HCT116 (cell line): ENCODE data around the gene MXD3. TPM values are rescaled to one million over a fixed set of nuclear protein-coding genes. Genes with fewer than 3 reads are reported as not detected.
A peak's percentile ranks its signal among the peaks of the same experiment; 100 is the strongest.

ENCODE experiments used
- ATAC-seq: fragments of 200-7000 bp; cut with Tn5 transposase; 2 replicates; pipeline ENCODE4 v1.9.1; 2020; ENCODE audit warnings: mild to moderate bottlenecking, moderate library complexity
- BruUV-seq: library from RNA; stranded (reverse); fragments of 400-500 nt; replicated peaks from 2 replicates; lab custom pipeline; 2021; lab: Mats Ljungman, UMichigan
- CTCF ChIA-PET: fragments of 300-600 bp; sonication (Branson Sonifier 250); formaldehyde crosslinking; loops from one replicate; lab custom pipeline; 2021; ENCODE audit warnings: antibody characterized with exemption; lab: Charles Lee
- POLR2A ChIA-PET: fragments of 300-600, 350-600 bp; sonication (Branson Sonifier 250); formaldehyde crosslinking; loops from one replicate; lab custom pipeline; 2021; ENCODE audit warnings: antibody characterized with exemption; lab: Charles Lee
- RAD21 ChIA-PET, 2 experiments: fragments of 300-600 bp; sonication (Branson Sonifier 250); formaldehyde crosslinking; loops; one replicate each; lab custom pipeline; 2023; ENCODE audit warnings: low total read pairs in 2 of 2; ENCODE audit not compliant: uncharacterized antibody in 2 of 2, unreplicated experiment in 2 of 2, low non-redundant PET in 1 of 2; lab: Charles Lee
- DNase-seq: peaks from one replicate; pipeline ENCODE4 v3.0.0-alpha.2; 2010; ENCODE audit warnings: low read depth, low spot score
- H2AFZ ChIP-seq: fragments of 200-600 bp; shearing (Covaris generic), sonication (generic); 2 replicates; pipeline ENCODE4 v1.6.1; 2017; ENCODE audit warnings: low read depth, mixed run types, mixed read lengths, antibody characterized with exemption, low read length; ENCODE audit not compliant: poor library complexity, severe bottlenecking
- H3K27ac ChIP-seq: 2 replicates; pipeline ENCODE4 v1.5.1; 2012; ENCODE audit warnings: low read depth, low read length
- H3K27me3 ChIP-seq: fragments of 200-600 bp; sonication (generic); 2 replicates; pipeline ENCODE4 v1.6.1; 2016; ENCODE audit warnings: mixed run types, low read length, mixed read lengths; ENCODE audit not compliant: insufficient read depth
- H3K36me3 ChIP-seq, 2 experiments: fragments of 200-500 bp in 1 of 2; fragments of 200-600 bp in 1 of 2; sonication (Bioruptor generic) in 1 of 2; sonication (generic) in 1 of 2; 2 replicates each; pipeline versions ENCODE4 v1.5.1 to v1.6.1; 2014 to 2016; ENCODE audit warnings: low read length in 2 of 2, inconsistent platforms in 1 of 2, mixed read lengths in 1 of 2, mixed run types in 1 of 2; ENCODE audit not compliant: insufficient read depth in 2 of 2, control insufficient read depth in 1 of 2
- H3K4me1 ChIP-seq, 2 experiments: fragments of 200-600 bp in 1 of 2; sonication (generic) in 1 of 2; 2 replicates each; pipeline versions ENCODE4 v1.5.1 to v1.6.1; 2012 to 2017; ENCODE audit warnings: low read length in 2 of 2, inconsistent platforms in 1 of 2, mild to moderate bottlenecking in 1 of 2, mixed read lengths in 1 of 2, mixed run types in 1 of 2, moderate library complexity in 1 of 2; ENCODE audit not compliant: insufficient read depth in 2 of 2, control insufficient read depth in 1 of 2
- H3K4me2 ChIP-seq: fragments of 200-600 bp; sonication (generic); 2 replicates; pipeline ENCODE4 v1.6.1; 2017; ENCODE audit warnings: mixed run types, low read length, mixed read lengths
- H3K4me3 ChIP-seq, 2 experiments: fragments of 200-600 bp in 1 of 2; sonication (generic) in 1 of 2; replicated peaks in 1 of 2; 2 replicates each; pipeline ENCODE4 v1.5.1; 2011 to 2016; ENCODE audit warnings: low read length in 2 of 2, control low read depth in 1 of 2, low read depth in 1 of 2, mild to moderate bottlenecking in 1 of 2, mixed read lengths in 1 of 2, mixed run types in 1 of 2
- H3K79me2 ChIP-seq: fragments of 200-600 bp; sonication (generic); 2 replicates; pipeline ENCODE4 v1.6.1; 2017; ENCODE audit warnings: mild to moderate bottlenecking, mixed run types, low read length, moderate library complexity, mixed read lengths; ENCODE audit not compliant: insufficient read depth
- H3K9ac ChIP-seq: fragments of 200-600 bp; sonication (generic); 2 replicates; pipeline ENCODE4 v1.6.1; 2016; ENCODE audit warnings: low read length, mixed read lengths
- H3K9me2 ChIP-seq: fragments of 200-600 bp; sonication (generic), shearing (Covaris generic); 2 replicates; pipeline ENCODE4 v1.6.1; 2017; ENCODE audit warnings: mixed run types, mild to moderate bottlenecking, moderate library complexity; ENCODE audit not compliant: insufficient read depth
- H3K9me3 ChIP-seq, 2 experiments: fragments of 200-500 bp in 1 of 2; fragments of 200-600 bp in 1 of 2; sonication (Bioruptor generic) in 1 of 2; sonication (generic) in 1 of 2; 2 replicates each; pipeline ENCODE4 v1.6.1; 2014 to 2017; ENCODE audit warnings: low read length in 2 of 2, mixed read lengths in 2 of 2, inconsistent platforms in 1 of 2, low read depth in 1 of 2, mild to moderate bottlenecking in 1 of 2, mixed run types in 1 of 2, moderate library complexity in 1 of 2; ENCODE audit not compliant: control insufficient read depth in 1 of 2, insufficient read depth in 1 of 2
- H4K20me1 ChIP-seq: fragments of 200-600 bp; sonication (generic), shearing (Covaris generic); 2 replicates; pipeline ENCODE4 v1.6.1; 2017; ENCODE audit warnings: mixed run types, mild to moderate bottlenecking, moderate library complexity; ENCODE audit not compliant: insufficient read depth
- CBX3 ChIP-seq: IDR thresholded peaks from 2 replicates; pipeline ENCODE4 v1.6.1; 2012; ENCODE audit warnings: low read depth
- POLR2A ChIP-seq: IDR thresholded peaks from 2 replicates; pipeline ENCODE4 v1.7.0; 2011; ENCODE audit warnings: borderline replicate concordance; ENCODE audit not compliant: insufficient read depth, insufficient read length; ENCODE audit errors: extremely low read depth
- POLR2AphosphoS5 ChIP-seq: IDR thresholded peaks from 2 replicates; pipeline ENCODE4 v1.6.1; 2011; ENCODE audit warnings: mild to moderate bottlenecking, low read depth, low read length, moderate library complexity
- REST ChIP-seq: IDR thresholded peaks from 2 replicates; pipeline ENCODE4 v1.6.1; 2012; ENCODE audit warnings: low read depth
- SP1 ChIP-seq: IDR thresholded peaks from 2 replicates; pipeline ENCODE4 v1.6.1; 2012; ENCODE audit warnings: low read depth
- YY1 ChIP-seq: IDR thresholded peaks from 2 replicates; pipeline ENCODE4 v1.6.1; 2011; ENCODE audit warnings: low read length, low read depth, moderate library complexity, mild to moderate bottlenecking; ENCODE audit not compliant: insufficient replicate concordance; ENCODE audit errors: extremely low read depth
- ZBTB33 ChIP-seq: IDR thresholded peaks from 2 replicates; pipeline ENCODE4 v1.6.1; 2011; ENCODE audit warnings: mild to moderate bottlenecking, low read length, moderate library complexity; ENCODE audit not compliant: insufficient replicate concordance; ENCODE audit errors: extremely low read depth
- ZFX ChIP-seq: fragments of 450-650 bp; IDR thresholded peaks from 2 replicates; pipeline ENCODE4 v1.6.1; 2017
- ZNF274 ChIP-seq: fragments of 200-500 bp; sonication (Bioruptor generic); IDR thresholded peaks from 2 replicates; pipeline ENCODE4 v1.6.1; 2014; ENCODE audit warnings: mild to moderate bottlenecking, low read depth, low read length, inconsistent platforms
- intact Hi-C: fragments of 100-400 bp; cut with micrococcal nuclease; formaldehyde crosslinking; loops from 2 replicates; pipeline ENCODE4 v1.10.0; 2022
- total RNA-seq: library from RNA; stranded (reverse); gene quantifications from one replicate; pipeline ENCODE4 v1.2.1, GENCODE V29; 2021; ENCODE audit not compliant: unreplicated experiment
- TF ChIP-seq, protein P1 (sequence below), 3 experiments: fragments of 200-600 bp in 1 of 3; sonication (generic) in 1 of 3; IDR thresholded peaks in 2 of 3; conservative IDR thresholded peaks in 1 of 3; 2 replicates each; pipeline ENCODE4 v1.5.1; 2012 to 2017; ENCODE audit warnings: low read depth in 2 of 3, low read length in 2 of 3, antibody characterized with exemption in 1 of 3, borderline replicate concordance in 1 of 3, control low read depth in 1 of 3, mild to moderate bottlenecking in 1 of 3, mixed read lengths in 1 of 3, mixed run types in 1 of 3, moderate library complexity in 1 of 3; ENCODE audit not compliant: insufficient read depth in 1 of 3

The MXD3 gene
- total RNA-seq, 1 experiment from 2014 or later: 37.6 TPM

DNA sequence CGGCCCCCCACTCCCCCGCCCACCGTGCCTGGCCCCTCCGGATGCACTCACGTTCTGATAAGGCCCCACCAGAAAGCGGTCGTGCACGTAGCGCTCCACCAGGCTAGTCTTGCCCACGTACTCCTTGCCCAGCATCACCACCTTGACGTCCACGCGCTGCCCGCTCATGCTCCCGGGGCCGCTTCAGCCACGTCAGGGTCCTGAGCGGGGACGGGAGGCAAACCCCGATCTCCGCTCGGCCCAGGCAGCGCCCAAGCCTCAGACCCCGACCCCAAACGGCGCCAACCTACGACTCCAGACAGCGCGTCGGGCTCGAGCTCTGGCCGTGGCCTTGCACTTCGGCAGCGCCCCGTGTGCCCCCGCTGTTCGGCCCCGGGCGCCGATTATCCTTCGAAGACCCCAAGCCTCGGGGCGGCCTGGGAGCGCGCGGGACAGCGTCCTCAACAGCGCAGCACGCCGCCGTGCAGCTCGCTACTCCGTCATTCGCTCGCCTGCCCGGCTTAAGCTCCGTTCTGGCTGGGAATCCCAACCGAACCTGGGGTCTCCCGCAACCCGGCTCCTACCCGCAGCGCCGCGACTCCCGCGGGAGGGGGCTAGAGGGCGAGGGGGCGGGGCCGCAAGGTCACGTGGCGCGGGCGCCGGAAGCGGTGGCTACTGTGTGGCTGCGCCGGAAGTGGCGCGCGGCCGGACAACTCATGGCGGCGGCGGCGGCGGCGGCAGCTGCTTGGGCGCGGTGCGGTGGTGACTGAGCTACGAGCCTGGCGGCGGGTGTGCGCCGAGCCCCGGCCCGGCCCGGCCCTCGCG lies 8.4 kb downstream of the MXD3 start, which contains the start of the genes PRELID1 and RAB24:
TSS of gene PRELID1 (plus strand) at position 679 of the 804 bp plus-strand sequence. CDS start 187 bp downstream, outside the sequence.
TSS of gene RAB24 (minus strand) at position 599 of the 804 bp plus-strand sequence. CDS start at position 168, 431 bp downstream.
- Histone ChIP-seq H3K36me3 (peaks cover 8 to 14% of the 10 kb centered on the region in 2 experiments; a peak in 2 of 4 replicates), H3K79me2 (peaks cover 28% of the 10 kb centered on the region), H3K27ac (peak within 1 kb of the TSS; percentile 72), H2AFZ (no peak within 1 kb of the TSS), H3K27me3 (no peaks in the 10 kb centered on the region), H3K9me3 (no peaks in the 10 kb centered on the region), H4K20me1 (peaks cover 8% of the 10 kb centered on the region; the same call in 1 of the 2 replicates), H3K9me2 (no peaks in the 10 kb centered on the region), H3K4me2 (peak within 1 kb of the TSS; percentile 92), H3K9ac (peak within 1 kb of the TSS; percentile 99), H3K4me3 (peak within 1 kb of the TSS; percentile 88 to 99), H3K4me1 (peaks cover 19 to 63% of the 10 kb centered on the region in 2 experiments)
- ChIA-PET POLR2A (no interaction called here), RAD21 (no interaction called here), CTCF (no interaction called here)
- BruUV-seq: TSS peak; percentile 49
- DNase-seq: no peak
- peak; percentile 58 for ATAC-seq
- TF ChIP-seq ZNF274 (no peak), ZBTB33 (no peak), REST (no peak), ZFX (no peak), POLR2AphosphoS5 (peak; percentile 63), POLR2A (peak; percentile 69), YY1 (peak; percentile 85), SP1 (no peak), CBX3 (no peak)
- TF ChIP-seq, protein P1, sequence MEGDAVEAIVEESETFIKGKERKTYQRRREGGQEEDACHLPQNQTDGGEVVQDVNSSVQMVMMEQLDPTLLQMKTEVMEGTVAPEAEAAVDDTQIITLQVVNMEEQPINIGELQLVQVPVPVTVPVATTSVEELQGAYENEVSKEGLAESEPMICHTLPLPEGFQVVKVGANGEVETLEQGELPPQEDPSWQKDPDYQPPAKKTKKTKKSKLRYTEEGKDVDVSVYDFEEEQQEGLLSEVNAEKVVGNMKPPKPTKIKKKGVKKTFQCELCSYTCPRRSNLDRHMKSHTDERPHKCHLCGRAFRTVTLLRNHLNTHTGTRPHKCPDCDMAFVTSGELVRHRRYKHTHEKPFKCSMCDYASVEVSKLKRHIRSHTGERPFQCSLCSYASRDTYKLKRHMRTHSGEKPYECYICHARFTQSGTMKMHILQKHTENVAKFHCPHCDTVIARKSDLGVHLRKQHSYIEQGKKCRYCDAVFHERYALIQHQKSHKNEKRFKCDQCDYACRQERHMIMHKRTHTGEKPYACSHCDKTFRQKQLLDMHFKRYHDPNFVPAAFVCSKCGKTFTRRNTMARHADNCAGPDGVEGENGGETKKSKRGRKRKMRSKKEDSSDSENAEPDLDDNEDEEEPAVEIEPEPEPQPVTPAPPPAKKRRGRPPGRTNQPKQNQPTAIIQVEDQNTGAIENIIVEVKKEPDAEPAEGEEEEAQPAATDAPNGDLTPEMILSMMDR (IDR thresholded peaks at IDR 0.05 in 2 of 3, conservative IDR thresholded peaks at IDR 0.05 in 1 of 3; ENCODE audit: borderline replicate concordance in 1 of 3, insufficient read depth in 1 of 3, low read depth in 2 of 3, low read length in 2 of 3): peak in 2 of 3 experiments; percentile 33 to 36; a peak in 3 of 6 replicates
- intact Hi-C loops: loop anchor here (5.0 to 10.0 kb wide), 2 partner anchors 199 to 649 kb away; no protein-coding TSS in a partner anchor
